Urinary bladder (tissue), 4 donors: ENCODE data around the gene ZNF668. TPM values are rescaled to one million over a fixed set of nuclear protein-coding genes. Genes with fewer than 3 reads are reported as not detected.

Experiments
- DNase-seq: peaks from one replicate; pipeline ENCODE4 v3.0.0-alpha.2; 2015; ENCODE audit errors: extremely low spot score
- H3K27ac ChIP-seq: one replicate; pipeline ENCODE4 v1.5.1; 2013; ENCODE audit warnings: low read depth, mild to moderate bottlenecking, moderate library complexity
- H3K36me3 ChIP-seq: one replicate; pipeline ENCODE4 v1.6.1; 2013; ENCODE audit warnings: mild to moderate bottlenecking, moderate library complexity; ENCODE audit not compliant: insufficient read depth
- H3K4me1 ChIP-seq: one replicate; pipeline ENCODE4 v1.6.1; 2013; ENCODE audit warnings: mild to moderate bottlenecking, moderate library complexity; ENCODE audit not compliant: insufficient read depth
- H3K4me3 ChIP-seq: one replicate; pipeline ENCODE4 v1.5.1; 2013; ENCODE audit warnings: low read depth, low read length
- WGBS: extraction: QIAGEN DNeasy Blood & Tissue Kit; methylation state at CpG from one replicate; pipeline ENCODE4 v1.1.7; 2013; 5-methylcytosine and 5-hydroxymethylcytosine counted together
- polyA plus RNA-seq: library from polyadenylated mRNA; stranded (reverse); fragments of 200-250 nt; gene quantifications from one replicate; pipeline ENCODE4 v1.2.3, GENCODE V29; 2013
- total RNA-seq: library from RNA; depleted of rRNA; stranded (reverse); fragments of >200 nt; gene quantifications from one replicate; pipeline ENCODE4 v1.2.3, GENCODE V29; 2014
- donor health status: healthy with polysubstance abuse.
- donor health status: healthy.

ZNF668 gene
- total and polyA plus RNA-seq, 2 donors, result 4.5 to 10.7 TPM

DNA sequence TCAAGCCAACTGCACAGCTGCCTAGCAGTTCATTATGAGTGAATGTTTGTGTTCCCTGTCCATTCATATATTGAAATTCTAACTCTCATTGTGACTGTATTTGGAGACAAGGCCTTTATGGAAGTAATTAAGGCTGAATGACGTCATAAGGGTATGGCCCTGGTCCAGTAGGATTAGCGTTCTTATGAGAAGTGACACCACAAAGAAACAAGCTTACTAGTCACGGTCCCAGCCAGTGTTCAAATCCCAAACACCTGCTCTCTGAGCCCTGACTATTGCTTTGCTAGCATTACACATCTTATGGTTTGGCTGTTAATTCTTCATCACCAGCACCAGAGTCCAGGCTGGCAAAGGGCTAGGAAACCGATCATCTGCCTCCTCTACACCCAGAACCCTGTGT, 2.2 kb downstream of the ZNF668 start:
- no peaks in the 10 kb centered on the region for H3K4me1 ChIP-seq
- DNase-seq, result no peak
- no peak overlapping the region for H3K4me3 ChIP-seq
- H3K27ac ChIP-seq, result no peak overlapping the region
- no peaks in the 10 kb centered on the region for H3K36me3 ChIP-seq
- 25% methylated on average over 4 of the region's 4 CpGs for WGBS

DNA sequence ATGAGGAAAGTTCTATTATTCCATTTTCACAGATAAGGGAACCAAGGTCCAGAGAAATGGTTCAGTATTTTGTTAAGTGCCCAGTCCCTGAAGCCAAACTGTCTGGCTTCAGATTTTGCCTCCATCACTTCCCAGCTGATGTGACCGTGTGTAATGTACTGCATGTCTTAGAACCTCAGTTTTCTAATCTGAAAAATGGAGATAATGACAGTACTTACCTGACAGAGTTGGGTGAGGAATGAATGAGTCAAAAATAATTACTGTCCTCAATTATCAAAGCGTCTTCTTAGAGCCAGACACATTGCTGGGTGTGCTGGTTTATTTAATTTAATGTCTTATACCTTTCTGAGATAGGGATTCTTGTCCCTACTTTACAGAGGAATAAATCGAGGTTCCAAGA, 6.7 kb downstream of the ZNF668 start:
- WGBS, result 88% methylated on average over 3 of the region's 3 CpGs
- no peak overlapping the region for H3K27ac ChIP-seq
- no peak for DNase-seq
- no peaks in the 10 kb centered on the region for H3K4me1 ChIP-seq
- no peaks in the 10 kb centered on the region for H3K36me3 ChIP-seq
- H3K4me3 ChIP-seq, result no peak overlapping the region

DNA sequence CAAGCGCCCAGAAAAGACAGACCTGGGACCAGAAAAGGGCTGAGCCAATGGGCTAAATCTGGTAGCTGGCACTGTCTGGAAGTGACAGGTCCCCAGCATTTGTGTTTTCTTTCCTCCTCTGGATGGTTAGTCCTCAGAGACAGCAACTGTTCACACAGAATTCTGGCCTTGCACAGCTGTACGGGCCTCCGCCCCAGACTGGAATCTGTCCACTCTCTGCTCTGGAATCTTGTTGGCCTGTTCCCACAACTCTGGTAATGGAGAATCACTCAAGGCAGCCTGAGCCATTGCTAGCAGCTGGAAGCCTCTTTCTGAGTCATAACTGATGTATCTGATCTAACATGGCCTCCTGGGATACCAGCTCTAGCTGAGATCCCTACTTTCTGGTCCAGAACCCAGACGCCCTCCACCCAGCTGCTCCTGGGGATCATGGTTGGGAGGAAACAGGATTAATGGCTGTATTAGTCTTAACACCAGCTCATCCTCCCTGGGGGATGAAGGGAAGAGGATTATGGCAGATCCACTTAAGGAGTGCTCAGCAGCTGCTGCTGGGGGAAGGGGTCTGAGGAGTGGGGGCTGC, 9.1 kb downstream of the ZNF668 start:
- no peak for DNase-seq
- Histone ChIP-seq H3K4me3 (no peak overlapping the region), H3K36me3 (no peaks in the 10 kb centered on the region), H3K4me1 (no peaks in the 10 kb centered on the region), H3K27ac (no peak overlapping the region)
- WGBS, result 56% methylated on average over 4 of the region's 4 CpGs

DNA sequence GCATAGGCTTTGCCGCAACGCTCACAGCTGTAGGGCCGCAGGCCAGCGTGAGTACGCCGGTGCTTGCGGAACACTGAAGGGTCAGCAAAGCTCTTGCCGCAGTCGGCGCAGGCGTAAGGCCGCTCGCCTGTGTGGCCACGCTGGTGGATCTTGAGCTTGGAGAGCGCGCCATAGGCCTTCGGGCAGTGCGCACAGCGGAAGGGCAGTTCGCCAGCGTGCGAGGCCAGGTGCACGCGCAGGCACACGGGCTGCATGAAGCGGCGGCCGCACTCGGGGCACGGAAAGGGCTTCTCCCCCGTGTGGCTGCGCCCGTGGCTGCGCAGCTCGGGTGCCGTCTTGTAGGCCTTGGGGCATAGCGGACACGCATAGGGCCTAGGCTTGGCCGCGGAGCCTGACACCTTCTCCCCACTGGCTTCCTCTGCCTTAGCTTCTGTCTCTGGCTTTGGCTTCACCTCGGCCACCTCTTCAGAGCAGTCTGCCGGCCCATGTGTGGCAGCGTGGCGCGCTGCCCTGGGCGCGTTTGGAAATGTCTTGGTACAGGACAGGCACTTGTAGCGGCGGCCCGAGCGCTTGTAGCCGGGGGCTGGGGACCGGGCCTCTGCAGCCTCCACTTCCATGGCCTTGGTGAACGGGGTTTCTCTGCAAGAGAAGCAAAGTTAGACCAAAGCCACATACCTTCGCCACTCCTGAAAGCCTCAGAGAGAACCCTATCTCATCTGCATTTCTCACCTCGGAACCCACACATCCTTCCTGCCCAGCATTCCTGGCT, 10.0 kb downstream of the ZNF668 start:
- no peaks in the 10 kb centered on the region for H3K36me3 ChIP-seq
- 92% methylated on average over 56 of the region's 56 CpGs for WGBS
- H3K4me3 ChIP-seq, result no peak overlapping the region
- H3K27ac ChIP-seq, result no peak overlapping the region
- no peaks in the 10 kb centered on the region for H3K4me1 ChIP-seq
- no peak for DNase-seq

DNA sequence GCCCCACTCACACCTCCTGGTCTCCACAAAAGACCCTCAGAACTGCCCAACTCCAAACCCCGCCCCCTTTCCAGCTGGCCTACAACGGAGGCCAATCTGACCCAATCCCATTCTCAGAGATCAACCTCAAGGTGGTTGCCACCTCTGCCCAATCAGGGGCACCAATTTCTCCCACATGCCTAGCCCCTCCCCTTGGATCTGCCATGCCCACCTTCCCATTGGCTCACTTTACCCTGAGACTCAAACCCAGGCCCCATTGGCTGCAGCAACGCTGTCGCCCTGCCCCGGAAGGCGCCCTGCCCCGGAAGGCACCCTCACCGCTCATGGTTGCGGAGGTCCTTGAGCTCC, 10.6 kb downstream of the ZNF668 start:
- DNase-seq, result no peak
- H3K4me1 ChIP-seq, result no peaks in the 10 kb centered on the region
- WGBS, result 95% methylated on average over 9 of the region's 9 CpGs
- no peak overlapping the region for H3K4me3 ChIP-seq
- no peaks in the 10 kb centered on the region for H3K36me3 ChIP-seq
- no peak overlapping the region for H3K27ac ChIP-seq

DNA sequence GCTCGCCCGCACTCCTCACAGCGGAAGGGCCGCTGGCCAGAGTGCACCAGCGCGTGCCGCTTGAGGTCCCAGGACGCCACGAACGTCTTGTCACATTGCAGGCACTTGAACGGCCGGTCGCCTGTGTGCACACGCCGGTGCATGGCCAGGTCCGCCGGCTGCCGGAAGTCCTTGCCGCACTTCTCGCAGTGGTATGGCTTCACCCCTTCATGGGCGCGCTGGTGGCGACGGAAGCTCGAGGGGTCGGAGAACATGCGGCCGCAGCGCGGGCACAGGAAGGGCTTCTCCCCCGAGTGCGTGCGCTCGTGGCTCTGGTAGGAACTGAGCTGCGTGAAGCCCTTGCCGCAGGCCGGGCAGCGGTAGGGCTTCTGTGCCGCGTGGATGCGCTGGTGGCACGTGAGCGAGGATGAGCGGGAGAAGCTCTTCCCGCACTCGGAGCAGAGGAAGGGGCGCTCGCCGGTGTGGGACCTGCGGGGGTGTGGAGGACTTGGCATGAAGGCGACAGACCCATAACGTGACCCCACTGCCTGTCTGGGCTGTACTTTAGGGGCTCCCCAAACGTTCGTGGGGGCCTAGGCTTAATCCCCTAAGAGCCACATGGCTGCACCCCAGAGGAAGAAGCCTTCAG, 12.1 kb downstream of the ZNF668 start:
- WGBS, result 97% methylated on average over 54 of the region's 54 CpGs
- no peak overlapping the region for H3K4me3 ChIP-seq
- H3K27ac ChIP-seq, result no peak overlapping the region
- H3K36me3 ChIP-seq, result no peaks in the 10 kb centered on the region
- H3K4me1 ChIP-seq, result no peaks in the 10 kb centered on the region
- no peak for DNase-seq

DNA sequence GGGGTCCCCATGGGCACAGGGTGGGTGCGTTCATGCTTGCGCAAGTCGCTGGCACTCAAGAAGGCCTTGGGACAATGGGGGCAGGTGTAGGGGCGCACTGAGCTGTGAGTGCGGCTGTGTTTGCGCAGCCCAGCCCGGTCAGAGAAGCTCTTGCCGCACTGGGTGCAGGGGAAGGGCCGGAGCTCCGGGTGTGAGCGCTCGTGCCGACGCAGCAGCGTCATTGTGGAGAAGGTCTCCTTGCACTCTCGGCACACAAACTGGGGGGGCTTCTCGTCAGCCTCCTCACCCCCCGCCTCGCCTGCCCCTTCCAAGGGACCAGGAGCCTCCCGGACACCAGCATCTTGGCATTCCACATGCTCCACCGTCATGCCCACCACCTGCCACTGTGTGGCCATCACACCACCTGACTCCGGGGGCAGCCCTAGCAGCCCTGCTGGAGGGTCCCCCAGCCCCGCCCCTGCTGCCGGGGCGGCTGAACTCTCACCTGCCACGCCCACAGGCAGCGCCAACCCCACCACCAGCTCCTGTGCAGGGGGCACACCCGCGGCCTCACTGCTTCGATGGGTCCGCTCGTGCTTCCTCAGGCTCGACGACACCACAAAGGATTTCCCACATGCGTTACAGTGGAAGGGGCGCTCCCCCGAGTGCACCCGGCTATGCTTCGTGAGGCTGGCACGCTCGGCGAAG, 12.8 kb downstream of the ZNF668 start:
- whole genome bisulfite sequencing, result 95% methylated on average over 42 of the region's 42 CpGs
- no peak overlapping the region for H3K27ac ChIP-seq

DNA sequence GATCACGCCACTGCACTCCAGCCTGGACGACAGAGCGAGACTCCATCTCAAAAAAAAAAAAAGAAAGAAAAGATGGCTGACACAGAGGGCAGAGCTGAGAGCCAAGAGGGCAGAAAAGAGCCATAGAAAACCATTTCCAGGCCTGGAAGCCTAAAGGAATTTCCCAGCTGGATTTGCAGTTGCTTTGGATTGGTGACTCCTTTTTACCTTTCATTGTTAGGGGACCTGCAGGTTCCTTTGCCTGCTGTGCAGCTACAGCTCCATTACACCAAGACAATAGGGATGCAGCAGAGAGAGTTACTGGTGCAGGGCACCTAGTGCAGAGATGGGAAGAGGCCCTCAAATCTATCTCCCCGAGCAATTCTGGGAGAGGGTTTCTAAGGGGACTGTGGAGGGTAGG, 18.4 kb downstream of the ZNF668 start:
- 88% methylated on average over 4 of the region's 4 CpGs for WGBS
- no peak for DNase-seq
- Histone ChIP-seq H3K27ac (no peak overlapping the region), H3K4me1 (no peaks in the 10 kb centered on the region), H3K4me3 (no peak overlapping the region), H3K36me3 (no peaks in the 10 kb centered on the region)

More for the DNA sequence above, 12.8 kb downstream of the ZNF668 start:
- Histone ChIP-seq H3K4me3 (no peak overlapping the region), H3K36me3 (no peaks in the 10 kb centered on the region), H3K4me1 (no peaks in the 10 kb centered on the region)
- DNase-seq, result no peak

DNA sequence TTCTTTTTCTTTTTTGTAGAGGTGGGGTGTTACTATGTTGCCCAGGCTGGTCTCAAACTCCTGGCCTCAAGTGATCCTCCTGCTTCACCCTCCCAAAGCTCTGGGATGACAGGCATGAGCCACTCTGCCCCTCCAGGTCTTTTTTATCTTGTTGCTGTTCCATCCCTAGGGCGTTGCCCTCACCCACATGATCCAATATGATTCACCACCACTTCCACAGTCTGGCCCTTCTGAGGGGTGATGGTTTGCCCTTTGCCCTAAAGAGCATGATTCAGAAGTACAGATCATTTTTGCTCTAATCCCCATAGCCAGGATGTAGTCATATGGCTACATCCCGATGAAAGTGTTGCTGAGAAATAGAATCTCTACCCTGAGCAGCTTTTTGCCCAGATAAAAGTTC, 21.9 kb downstream of the ZNF668 start:
- no peak for DNase-seq
- no peaks in the 10 kb centered on the region for H3K36me3 ChIP-seq
- WGBS, result 62% methylated on average over 2 of the region's 2 CpGs
- H3K4me1 ChIP-seq, result no peaks in the 10 kb centered on the region
- H3K27ac ChIP-seq, result no peak overlapping the region
- H3K4me3 ChIP-seq, result no peak overlapping the region

DNA sequence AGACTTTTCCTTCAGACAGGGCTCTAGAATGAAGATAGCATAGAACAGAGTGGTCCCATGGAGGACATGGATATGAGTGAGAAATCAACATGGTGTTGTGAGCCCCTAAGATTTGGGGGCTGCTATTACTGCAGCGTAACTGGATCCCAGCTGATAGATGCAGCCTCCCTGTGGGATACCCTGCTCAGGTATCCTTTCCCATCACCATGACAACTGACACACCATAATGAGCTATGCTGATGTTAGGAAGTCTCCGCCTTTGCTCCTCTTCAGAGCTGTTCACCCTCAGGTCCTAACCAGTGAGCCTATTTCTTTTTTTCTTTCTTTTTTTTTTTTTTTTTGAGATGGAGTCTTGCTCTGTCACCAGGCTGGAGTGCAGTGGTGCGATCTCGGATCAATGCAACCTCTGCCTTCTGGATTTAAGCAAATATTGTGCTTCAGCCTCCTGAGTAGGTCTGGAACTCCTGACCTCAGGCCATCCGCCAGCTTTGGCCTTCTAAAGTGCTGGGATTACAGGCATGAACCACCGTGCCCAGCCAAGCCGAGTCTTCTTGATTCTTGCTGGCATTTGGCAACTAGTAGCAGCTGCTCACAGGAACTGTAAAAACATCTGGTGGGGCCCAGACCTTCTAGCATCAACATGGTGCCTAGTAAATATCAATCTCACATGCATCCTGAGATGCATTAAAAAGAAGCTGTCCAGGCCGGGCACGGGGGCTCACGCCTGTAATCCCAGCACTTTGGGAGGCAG, 23.6 kb downstream of the ZNF668 start:
- no peak overlapping the region for H3K4me3 ChIP-seq
- WGBS, result 52% methylated on average over 10 of the region's 10 CpGs
- no peaks in the 10 kb centered on the region for H3K4me1 ChIP-seq
- no peak overlapping the region for H3K27ac ChIP-seq
- H3K36me3 ChIP-seq, result no peaks in the 10 kb centered on the region
- no peak for DNase-seq

DNA sequence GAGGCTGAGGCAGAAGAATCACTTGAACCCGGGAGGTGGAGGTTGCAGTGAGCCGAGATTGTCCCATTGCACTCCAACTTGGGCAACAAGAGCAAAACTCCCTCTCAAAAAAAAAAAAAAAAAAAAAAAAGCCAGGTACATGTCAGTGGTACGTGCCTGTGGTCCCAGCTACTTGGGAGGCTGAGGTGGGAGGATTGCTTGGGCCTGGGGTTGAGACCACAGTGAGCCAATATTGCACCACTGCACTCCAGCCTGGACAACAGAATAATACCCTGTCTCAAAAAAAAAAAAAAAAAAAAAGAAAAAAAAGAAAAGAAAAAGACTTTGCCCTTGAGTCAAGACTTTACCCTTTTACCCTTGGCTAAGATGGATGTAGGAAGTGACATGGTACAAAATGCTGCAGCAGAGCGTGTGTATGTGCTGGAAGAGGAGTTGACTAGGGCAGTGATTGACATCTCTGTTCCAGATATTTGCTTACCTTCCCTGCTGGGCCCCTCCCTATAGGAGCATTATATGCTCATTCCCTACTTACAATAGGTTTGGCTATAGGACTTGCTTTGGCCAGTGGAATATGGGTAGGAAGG, 30.1 kb downstream of the ZNF668 start:
- 90% methylated on average over 4 of the region's 4 CpGs for WGBS

DNA sequence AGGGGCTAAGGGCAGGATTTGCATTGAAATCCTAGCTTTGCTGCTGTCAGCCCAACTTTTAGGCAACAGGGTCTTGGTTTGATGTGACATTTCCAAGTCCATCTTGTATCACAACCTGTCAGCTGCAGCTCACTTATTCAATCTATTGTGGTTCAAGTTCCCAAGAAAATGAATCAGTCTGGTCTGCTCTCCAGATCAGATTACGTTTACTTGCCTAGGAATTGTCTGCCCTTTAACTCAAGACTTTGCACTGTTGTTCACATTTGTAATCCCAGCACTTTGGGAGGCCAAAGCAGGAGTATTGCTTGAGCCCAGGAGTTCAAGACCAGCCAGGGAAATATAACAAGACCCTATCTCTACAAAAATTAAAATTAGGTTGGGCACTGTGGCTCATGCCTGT, 30.7 kb downstream of the ZNF668 start:
- no peak for DNase-seq
- Histone ChIP-seq H3K4me3 (no peak overlapping the region), H3K27ac (no peak overlapping the region), H3K36me3 (no peaks in the 10 kb centered on the region), H3K4me1 (no peaks in the 10 kb centered on the region)
- 93% methylated on average over 1 of the region's 1 CpG for WGBS

More for the DNA sequence above, 30.1 kb downstream of the ZNF668 start:
- Histone ChIP-seq H3K4me3 (no peak overlapping the region), H3K4me1 (no peaks in the 10 kb centered on the region), H3K27ac (no peak overlapping the region), H3K36me3 (no peaks in the 10 kb centered on the region)
- no peak for DNase-seq

DNA sequence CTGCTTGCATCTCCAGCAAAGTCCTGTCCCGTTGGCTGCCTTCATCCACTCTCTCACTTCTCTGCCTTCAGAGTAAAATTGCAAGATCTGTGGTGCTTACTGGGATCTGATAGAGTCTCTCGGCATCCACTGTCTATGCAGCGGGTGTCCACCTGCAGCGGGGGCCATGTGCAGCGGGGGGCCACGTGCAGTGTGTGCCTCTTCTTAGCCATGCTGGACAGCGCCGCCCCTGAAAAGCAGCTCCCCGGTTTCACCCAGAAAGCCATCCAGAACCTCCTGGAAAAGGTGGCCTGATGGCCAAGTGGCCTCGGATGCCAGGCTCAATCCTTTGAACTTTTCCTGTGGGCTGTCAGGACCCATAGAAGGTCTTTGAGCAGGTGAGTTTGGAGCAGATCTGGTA, 31.2 kb downstream of the ZNF668 start:
- Histone ChIP-seq H3K27ac (no peak overlapping the region), H3K4me1 (no peaks in the 10 kb centered on the region), H3K4me3 (no peak overlapping the region), H3K36me3 (no peaks in the 10 kb centered on the region)
- DNase-seq, result no peak
- 88% methylated on average over 10 of the region's 10 CpGs for WGBS
